CD4-positive, alpha-beta T cell treated with Interleukin-6 at 100 ng/mL for 8 hours (primary cell): Measurements from ENCODE around the gene ANO9.

Source experiments
- DNase-seq: peaks from one replicate; pipeline ENCODE4 v3.0.0-alpha.2; 2020; ENCODE audit warnings: mixed read lengths, low spot score

The ANO9 gene

GRCh38 chr11:384511-384910 lies 57.3 kb downstream of the ANO9 start:
- DNase-seq = no peak

GRCh38 chr11:383431-383830 lies 58.4 kb downstream of the ANO9 start:
- no peak for DNase-seq

- DNase-seq = no peak
Measured at GRCh38 chr11:382081-382629, 59.7 kb downstream of the ANO9 start.

- DNase-seq = no peak
Measured at GRCh38 chr11:381501-382072, 60.2 kb downstream of the ANO9 start.

- DNase-seq = no peak
Measured at GRCh38 chr11:380996-381395, 60.8 kb downstream of the ANO9 start.

GRCh38 chr11:380491-380890 lies 61.3 kb downstream of the ANO9 start:
- no peak for DNase-seq

GRCh38 chr11:380095-380480 lies 61.7 kb downstream of the ANO9 start:
- no peak for DNase-seq

GRCh38 chr11:379205-380094 lies 62.4 kb downstream of the ANO9 start:
- DNase-seq = no peak

- no peak for DNase-seq
Measured at GRCh38 chr11:377883-378500, 63.8 kb downstream of the ANO9 start.

- DNase-seq = no peak
Measured at GRCh38 chr11:377174-377865, 64.5 kb downstream of the ANO9 start.

- no peak for DNase-seq
Measured at GRCh38 chr11:376531-377173, 65.2 kb downstream of the ANO9 start.

GRCh38 chr11:375065-376025 lies 66.5 kb downstream of the ANO9 start:
- DNase-seq = no peak

- DNase-seq = no peak
Measured at GRCh38 chr11:373716-374551, 67.9 kb downstream of the ANO9 start.

- no peak for DNase-seq
Measured at GRCh38 chr11:372809-373715, 68.7 kb downstream of the ANO9 start.

GRCh38 chr11:371716-372590 lies 69.9 kb downstream of the ANO9 start:
- no peak for DNase-seq

- DNase-seq = no peak
Measured at GRCh38 chr11:371051-371450, 70.8 kb downstream of the ANO9 start.

- no peak for DNase-seq
Measured at GRCh38 chr11:370070-370941, 71.5 kb downstream of the ANO9 start.
